ENCODE measurements around the gene UNC93B1.

The UNC93B1 gene

DNA sequence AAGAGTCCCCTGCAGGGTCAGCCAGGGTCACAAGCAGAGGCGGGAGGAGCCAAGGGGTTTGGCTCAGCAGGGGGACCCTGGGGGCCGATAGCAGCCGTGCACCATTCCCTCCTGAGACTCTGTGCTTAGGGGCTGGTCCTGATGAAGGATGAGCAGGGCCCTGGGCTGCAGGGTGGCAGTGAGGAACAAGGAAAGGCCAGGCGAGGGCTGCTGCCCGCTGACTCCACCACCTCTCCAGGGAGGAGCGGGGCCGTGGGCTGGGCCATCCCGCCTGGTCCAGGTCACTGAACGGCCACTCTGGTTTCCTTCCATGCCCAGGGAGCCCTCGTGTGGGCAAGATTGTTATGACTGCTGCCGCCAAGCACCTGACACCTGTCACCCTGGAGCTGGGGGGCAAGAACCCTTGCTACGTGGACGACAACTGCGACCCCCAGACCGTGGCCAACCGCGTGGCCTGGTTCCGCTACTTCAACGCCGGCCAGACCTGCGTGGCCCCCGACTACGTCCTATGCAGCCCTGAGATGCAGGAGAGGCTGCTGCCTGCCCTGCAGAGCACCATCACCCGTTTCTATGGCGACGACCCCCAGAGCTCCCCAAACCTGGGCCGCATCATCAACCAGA lies 17.4 kb upstream of the UNC93B1 start:
- H3K27me3 ChIP-seq (replicated peaks; ENCODE audit: control insufficient read depth, insufficient read depth, low read length), result no peaks in the 10 kb centered on the region
- TF ChIP-seq, protein P1, sequence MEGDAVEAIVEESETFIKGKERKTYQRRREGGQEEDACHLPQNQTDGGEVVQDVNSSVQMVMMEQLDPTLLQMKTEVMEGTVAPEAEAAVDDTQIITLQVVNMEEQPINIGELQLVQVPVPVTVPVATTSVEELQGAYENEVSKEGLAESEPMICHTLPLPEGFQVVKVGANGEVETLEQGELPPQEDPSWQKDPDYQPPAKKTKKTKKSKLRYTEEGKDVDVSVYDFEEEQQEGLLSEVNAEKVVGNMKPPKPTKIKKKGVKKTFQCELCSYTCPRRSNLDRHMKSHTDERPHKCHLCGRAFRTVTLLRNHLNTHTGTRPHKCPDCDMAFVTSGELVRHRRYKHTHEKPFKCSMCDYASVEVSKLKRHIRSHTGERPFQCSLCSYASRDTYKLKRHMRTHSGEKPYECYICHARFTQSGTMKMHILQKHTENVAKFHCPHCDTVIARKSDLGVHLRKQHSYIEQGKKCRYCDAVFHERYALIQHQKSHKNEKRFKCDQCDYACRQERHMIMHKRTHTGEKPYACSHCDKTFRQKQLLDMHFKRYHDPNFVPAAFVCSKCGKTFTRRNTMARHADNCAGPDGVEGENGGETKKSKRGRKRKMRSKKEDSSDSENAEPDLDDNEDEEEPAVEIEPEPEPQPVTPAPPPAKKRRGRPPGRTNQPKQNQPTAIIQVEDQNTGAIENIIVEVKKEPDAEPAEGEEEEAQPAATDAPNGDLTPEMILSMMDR (IDR thresholded peaks at IDR 0.05; ENCODE audit: insufficient read depth, low read length, poor library complexity, severe bottlenecking), result peak; percentile 41
- no peaks in the 10 kb centered on the region for H3K36me3 ChIP-seq (ENCODE audit: control insufficient read depth, insufficient read depth, low read length)
- no peak for DNase-seq (ENCODE audit: extremely low read depth, insufficient read length)
- H3K4me3 ChIP-seq (replicated peaks; ENCODE audit: low read depth, low read length), result no peak overlapping the region

DNA sequence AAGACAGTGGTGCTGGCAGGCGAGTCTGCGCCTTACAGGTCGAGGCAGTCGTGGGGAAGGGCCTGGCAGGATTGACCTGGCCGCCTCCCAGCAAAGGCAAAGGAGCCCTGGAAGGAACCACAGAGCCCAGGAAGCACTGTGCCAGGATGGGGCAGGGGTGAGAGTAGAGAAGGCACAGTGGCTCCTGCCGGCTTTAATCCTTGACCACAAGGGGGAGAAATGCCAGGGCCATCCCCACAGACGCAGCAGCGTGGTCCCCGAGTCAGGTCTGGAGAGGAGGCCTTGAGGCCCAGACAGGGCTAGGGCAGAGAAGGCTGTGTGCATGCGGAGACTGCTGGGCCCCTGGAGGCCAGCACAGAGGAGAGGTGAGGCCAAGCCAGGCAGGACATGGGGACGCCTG lies 16.7 kb upstream of the UNC93B1 start:
- no peak overlapping the region for H3K4me3 ChIP-seq (replicated peaks; ENCODE audit: low read depth, low read length)
- no peak for DNase-seq (ENCODE audit: extremely low read depth, insufficient read length)
- H3K27me3 ChIP-seq (replicated peaks; ENCODE audit: control insufficient read depth, insufficient read depth, low read length), result no peaks in the 10 kb centered on the region
- TF ChIP-seq, protein P1 (IDR thresholded peaks at IDR 0.05; ENCODE audit: insufficient read depth, low read length, poor library complexity, severe bottlenecking), result peak; percentile 26
- no peaks in the 10 kb centered on the region for H3K36me3 ChIP-seq (ENCODE audit: control insufficient read depth, insufficient read depth, low read length)

DNA sequence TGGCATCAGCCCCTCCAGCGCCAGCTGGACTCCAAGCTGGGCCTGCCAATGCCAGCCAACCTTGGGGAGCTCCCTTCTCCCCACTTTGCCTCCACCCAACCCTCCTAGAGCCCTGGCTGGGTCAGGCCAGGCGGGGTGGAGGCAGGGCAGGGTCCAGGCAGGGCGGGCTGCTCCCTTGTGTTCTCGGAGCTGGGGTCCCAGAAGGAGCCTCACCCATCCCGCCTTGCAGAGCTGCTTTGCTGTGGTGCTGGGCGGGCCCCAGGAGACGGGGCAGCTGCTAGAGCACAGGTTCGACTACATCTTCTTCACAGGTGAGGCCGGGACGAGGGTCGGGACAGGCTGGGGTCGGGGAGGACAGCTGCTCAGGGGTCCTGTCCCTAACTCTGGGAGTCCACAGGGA lies 15.6 kb upstream of the UNC93B1 start:
- no peak for DNase-seq (ENCODE audit: extremely low read depth, insufficient read length)
- H3K36me3 ChIP-seq (ENCODE audit: control insufficient read depth, insufficient read depth, low read length), result no peaks in the 10 kb centered on the region
- TF ChIP-seq, protein P1 (IDR thresholded peaks at IDR 0.05; ENCODE audit: insufficient read depth, low read length, poor library complexity, severe bottlenecking), result no peak
- H3K4me3 ChIP-seq (replicated peaks; ENCODE audit: low read depth, low read length), result no peak overlapping the region
- no peaks in the 10 kb centered on the region for H3K27me3 ChIP-seq (replicated peaks; ENCODE audit: control insufficient read depth, insufficient read depth, low read length)

DNA sequence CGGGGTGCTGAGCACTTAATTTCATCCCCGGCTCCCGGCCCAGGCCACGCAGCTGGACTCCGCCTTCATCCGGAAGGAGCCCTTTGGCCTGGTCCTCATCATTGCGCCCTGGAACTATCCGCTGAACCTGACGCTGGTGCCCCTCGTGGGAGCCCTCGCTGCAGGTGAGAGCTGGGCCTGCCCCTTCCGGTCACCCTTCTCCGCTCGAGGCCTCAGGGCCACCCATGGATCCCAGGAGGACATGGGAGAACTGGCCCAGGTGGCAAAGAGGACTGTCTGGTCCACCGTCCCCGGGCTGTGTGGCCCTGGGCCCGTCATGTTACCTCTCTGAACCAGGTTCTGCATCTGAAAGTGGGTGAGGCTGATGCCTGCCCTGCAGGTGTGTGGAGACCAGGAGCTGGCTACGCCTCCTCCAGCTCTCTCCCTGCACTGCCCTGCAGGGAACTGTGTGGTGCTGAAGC lies 14.9 kb upstream of the UNC93B1 start:
- DNase-seq (ENCODE audit: extremely low read depth, insufficient read length), result no peak
- TF ChIP-seq, protein P1 (IDR thresholded peaks at IDR 0.05; ENCODE audit: insufficient read depth, low read length, poor library complexity, severe bottlenecking), result no peak
- no peaks in the 10 kb centered on the region for H3K36me3 ChIP-seq (ENCODE audit: control insufficient read depth, insufficient read depth, low read length)
- H3K4me3 ChIP-seq (replicated peaks; ENCODE audit: low read depth, low read length), result no peak overlapping the region
- H3K27me3 ChIP-seq (replicated peaks; ENCODE audit: control insufficient read depth, insufficient read depth, low read length), result no peaks in the 10 kb centered on the region

DNA sequence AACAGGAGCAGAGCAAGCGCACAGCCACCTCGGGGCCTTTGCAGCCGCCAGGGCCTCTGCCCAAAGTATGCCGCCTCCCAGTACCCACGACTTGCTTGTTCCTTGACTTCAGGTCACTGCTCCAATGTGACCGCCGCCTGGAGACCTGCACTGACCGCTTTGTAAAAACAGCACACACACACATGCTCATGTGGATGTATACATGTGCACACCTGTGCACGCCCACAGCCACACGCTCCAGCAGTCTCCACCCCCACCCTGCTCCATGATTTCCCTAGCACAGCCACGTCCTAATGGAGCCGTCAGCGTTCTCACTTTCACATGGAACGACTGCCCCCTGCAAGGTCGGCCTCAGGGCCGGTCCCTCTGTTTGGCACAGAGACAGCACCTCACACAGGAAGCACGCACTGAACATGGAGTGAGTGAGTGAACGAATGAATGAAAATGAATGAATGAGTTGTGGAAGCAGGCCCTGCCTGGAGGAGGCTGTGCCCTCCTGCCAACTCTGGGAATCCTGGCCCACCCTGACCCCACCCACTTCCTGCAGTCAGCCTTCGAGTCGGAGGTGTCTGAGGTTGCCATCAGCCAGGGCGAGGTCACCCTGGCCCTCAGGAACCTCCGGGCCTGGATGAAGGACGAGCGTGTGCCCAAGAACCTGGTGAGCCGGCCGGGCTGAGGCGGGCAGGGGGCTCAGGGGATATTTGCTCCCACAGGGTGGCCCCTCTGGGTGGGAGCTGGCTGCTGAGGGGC lies 14.3 kb upstream of the UNC93B1 start:
- no peaks in the 10 kb centered on the region for H3K27me3 ChIP-seq (replicated peaks; ENCODE audit: control insufficient read depth, insufficient read depth, low read length)
- no peaks in the 10 kb centered on the region for H3K36me3 ChIP-seq (ENCODE audit: control insufficient read depth, insufficient read depth, low read length)
- no peak for DNase-seq (ENCODE audit: extremely low read depth, insufficient read length)
- TF ChIP-seq, protein P1 (IDR thresholded peaks at IDR 0.05; ENCODE audit: insufficient read depth, low read length, poor library complexity, severe bottlenecking), result no peak
- H3K4me3 ChIP-seq (replicated peaks; ENCODE audit: low read depth, low read length), result no peak overlapping the region

Measured in GM06990 (cell line).